HTERT RPE-1 (cell line): Measurements from ENCODE around the gene PCBP3.

Experiments used
- in situ Hi-C: fragments of 300-500 bp; cut with MboI; formaldehyde crosslinking; loops from 4 replicates; pipeline ENCODE4 v1.14.3; 2020; ENCODE audit warnings: low sequenced_read_pairs

PCBP3 gene

GRCh38 chr21:45938453-45938755 lies 294.9 kb downstream of the PCBP3 start:
- in situ Hi-C loops, result no loop called here

GRCh38 chr21:45938811-45939520 lies 295.4 kb downstream of the PCBP3 start:
- in situ Hi-C loops, result no loop called here

- in situ Hi-C loops, result no loop called here
These were observed 296.1 kb downstream of the PCBP3 start for GRCh38 chr21:45939521-45940045.

DNA sequence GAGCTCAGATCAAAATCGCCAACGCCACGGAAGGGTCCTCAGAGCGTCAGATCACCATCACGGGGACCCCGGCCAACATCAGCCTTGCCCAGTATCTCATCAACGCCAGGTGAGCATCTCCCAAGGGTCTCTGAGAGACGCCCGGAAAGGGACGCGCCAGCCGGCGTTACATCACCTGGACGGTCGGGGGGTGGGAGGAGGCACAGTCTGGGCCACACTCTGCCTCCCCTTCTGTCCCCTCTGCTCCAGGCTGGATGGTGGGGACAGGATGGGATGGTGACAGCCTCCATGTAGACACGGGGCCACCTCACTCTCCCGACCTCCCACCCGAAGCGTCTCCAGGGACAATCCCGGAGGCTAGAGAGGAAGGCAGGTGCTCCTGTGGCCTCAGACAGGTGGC lies 296.6 kb downstream of the PCBP3 start:
- in situ Hi-C loops, result no loop called here

- in situ Hi-C loops, result no loop called here
These were observed 297.3 kb downstream of the PCBP3 start for GRCh38 chr21:45940621-45941337.

- in situ Hi-C loops, result no loop called here
These were observed 297.8 kb downstream of the PCBP3 start for GRCh38 chr21:45941338-45941710.

DNA sequence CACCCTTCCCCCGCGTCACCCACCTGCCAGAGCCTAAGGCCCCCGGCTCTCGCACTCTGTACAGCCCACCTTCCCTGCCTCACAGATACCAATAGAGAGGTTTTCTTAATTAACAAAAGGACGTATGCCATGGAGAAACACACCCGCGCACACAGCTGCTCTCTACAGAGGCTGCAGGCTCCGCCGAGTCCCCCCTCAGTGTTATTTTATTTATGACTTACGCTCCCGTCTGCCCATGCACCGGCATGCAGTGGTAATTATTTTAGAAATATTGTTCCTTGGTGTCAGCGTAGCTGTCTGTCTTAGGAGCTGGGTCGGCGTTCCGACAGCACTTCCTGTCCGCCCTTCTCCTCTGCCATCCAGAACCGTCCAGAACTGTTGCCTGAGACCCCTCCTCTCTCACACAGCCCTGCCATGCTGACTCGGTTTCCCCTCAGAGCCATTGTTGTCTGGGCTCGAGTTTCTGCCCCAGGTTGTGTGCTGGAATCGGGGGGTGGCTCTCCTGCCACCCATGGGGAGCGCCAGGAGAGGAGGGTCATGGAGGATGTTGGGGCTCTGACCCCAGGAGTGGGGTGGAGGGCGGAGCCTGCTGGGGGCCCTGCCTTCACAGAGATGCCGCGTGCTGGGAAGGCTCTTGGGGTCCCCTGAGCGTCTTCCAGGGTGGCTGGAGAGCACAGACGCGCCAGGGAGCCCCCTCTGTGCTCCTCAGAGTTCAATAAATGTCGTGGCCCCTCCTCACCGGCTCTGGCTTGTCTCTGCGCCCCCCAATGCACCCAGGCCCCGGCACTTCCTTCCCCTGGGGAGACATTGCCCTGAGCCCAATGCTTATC lies 298.4 kb downstream of the PCBP3 start:
- in situ Hi-C loops, result no loop called here

DNA sequence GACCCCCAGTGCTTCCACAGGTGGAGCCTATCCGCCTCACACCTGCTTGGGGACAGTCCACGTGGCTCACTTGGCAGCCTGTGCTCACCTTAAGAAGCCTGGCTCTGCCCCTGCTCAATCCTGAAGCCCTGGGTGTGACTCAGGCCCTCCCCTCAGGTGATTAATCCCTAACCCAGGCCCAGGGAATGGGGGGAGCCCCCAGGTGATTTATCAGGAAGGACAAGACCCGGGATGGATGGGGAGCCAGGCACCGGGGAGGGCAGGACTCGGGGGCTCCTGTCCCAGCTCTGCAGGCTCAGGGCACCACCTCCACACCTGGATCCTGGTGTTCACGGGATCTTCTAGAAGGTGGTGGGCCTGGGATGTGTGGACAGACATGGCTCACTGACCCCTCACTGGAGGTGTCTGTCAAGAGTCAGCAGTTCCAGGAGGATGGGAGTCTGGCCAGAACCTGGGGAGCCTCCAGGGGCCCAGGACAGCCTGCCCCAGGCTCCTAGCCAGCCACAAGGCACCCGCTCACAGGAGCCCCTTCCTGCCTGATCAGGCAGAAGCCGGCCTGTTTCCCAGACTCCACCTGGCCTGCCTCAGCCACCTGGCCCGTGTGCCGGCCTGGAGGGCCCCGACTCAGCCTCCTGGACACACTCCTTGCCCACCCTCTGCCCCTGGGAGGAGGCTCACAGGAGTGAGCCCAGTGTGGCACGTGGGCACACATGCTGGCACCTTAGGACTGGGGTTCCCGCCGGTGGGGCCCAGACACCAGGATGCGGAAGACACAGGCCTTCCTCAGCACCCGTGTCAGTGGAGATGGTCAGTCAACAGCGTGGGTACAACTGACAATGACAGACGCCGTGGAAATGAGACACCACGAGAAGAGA lies 299.5 kb downstream of the PCBP3 start:
- in situ Hi-C loops, result no loop called here

- in situ Hi-C loops, result no loop called here
These were observed 300.4 kb downstream of the PCBP3 start for GRCh38 chr21:45943630-45944540.

DNA sequence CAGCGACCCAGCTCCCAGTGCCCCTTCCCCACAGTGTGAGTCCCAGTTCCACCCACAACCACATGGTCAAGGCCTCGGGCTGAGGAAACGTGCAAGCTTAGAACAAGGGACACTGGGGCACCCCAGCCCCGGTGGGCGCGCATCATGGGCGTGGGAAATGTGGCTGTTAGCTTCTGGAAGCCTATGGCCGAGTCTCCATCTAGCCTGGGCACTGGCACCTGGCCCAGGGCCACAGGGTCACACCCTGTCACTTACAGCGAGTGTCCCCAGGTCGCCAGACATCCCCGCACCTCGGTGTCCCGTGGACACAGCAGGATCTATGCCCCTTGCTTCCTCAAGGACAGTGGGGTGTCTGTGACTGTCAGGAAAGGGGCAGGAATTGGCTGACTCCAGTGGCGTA lies 301.1 kb downstream of the PCBP3 start:
- in situ Hi-C loops, result no loop called here

DNA sequence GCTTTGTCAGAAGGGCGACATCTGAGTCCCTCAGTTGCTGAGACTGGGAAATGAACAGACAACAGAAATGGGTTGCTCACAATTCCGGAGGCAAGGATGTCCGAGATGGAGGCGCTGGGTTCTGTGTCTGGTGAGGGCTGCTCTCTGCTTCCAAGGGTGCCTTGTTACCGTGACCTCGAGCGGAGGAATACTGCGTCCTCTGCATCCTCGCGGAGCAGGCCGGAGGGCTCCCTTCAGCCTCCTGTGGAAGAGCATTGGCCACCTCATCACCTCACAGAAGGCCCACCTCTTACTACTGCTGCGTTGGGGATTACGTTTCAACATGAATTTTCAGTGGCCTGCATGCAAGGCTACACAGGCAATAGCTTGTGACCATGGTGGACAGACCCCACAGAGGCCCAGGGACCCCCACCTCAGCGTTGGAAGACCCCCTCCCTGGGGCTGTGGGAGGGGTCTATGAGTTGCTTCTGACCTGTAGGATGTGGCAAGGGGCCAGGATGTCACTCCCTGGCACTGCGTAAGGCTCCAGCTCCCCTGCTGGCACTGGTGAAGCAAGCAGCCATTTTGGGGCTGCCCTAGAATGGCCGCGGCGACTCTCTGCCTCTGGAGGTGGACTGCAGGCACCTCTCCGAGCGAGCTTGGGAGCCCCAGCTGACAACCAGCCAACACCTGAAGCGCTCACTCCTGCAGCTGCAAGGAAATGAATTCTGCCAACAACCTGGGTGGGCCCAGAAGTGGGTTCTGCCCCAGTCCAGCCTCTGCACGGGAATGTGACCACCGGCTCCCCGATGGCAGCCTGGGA lies 301.7 kb downstream of the PCBP3 start:
- in situ Hi-C loops, result no loop called here

- in situ Hi-C loops, result no loop called here
These were observed 302.3 kb downstream of the PCBP3 start for GRCh38 chr21:45945868-45946210.

- in situ Hi-C loops, result no loop called here
These were observed 303.8 kb downstream of the PCBP3 start for GRCh38 chr21:45947296-45947695.

GRCh38 chr21:45947716-45948255 lies 304.3 kb downstream of the PCBP3 start:
- in situ Hi-C loops, result no loop called here

DNA sequence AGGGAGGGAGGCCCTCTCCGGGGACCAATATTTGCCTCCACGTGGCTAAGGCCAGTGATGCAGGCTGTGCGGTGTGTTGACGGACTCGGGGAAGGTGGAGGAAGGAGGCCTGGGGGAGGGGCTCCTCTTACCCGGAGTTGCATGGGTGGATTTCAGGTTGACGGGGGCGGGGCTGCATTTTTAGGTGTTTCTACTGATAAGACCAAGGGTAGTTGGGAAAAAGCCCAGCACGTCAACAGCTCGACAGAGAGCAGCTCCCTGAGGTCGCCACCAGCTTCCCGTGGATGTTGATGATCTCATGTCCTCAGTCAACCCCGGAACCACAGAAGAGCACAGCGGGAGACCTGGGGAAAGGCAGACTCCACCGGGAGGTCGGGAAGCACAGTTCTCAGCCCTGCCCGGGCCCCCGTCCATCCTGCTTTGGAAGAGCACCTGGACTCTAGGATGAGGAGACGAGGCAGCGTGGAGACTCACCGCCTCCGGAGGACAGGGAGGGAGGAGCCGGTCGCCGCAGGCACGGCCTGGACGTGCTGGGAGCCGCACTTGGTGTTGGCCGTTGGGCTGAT lies 305.1 kb downstream of the PCBP3 start:
- in situ Hi-C loops, result no loop called here

DNA sequence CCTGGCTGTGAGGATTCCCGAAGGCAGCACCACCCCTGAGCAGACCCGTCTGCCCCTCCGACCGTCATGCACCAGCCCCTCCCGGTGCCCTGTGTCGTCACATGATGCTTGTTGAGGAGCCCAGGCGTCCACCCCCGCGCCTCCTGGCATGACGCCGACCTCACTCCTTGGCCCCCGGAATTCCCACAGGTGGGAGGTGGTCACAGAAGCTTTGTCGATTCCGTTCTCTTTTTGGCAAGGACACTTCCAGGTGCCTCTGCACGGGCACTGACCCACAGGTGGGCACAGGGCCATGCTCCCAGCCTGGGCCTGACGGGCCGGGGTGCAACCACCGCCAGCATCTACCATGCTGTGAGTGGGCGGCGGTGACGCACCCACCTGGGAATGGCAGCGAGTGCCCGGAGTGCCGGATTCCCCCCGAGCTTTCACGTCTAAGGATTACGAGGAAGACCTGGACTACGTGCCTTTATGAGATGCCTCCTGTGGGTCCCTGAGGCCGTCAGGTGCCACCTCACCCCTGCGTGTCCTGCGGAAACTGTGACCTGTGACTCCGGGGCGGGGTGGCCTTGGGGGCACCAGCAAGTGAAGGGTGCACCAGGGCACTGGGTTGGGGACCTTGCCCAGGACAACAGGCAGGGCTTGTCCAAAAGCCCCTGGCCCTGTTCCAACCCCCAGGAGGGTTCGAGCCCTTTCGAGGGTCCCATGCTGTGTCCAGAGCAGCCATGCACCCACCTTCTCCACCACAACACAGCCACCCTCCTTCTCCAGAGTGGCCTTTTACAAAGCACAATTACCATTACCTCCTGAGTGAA lies 306.6 kb downstream of the PCBP3 start:
- in situ Hi-C loops, result no loop called here

DNA sequence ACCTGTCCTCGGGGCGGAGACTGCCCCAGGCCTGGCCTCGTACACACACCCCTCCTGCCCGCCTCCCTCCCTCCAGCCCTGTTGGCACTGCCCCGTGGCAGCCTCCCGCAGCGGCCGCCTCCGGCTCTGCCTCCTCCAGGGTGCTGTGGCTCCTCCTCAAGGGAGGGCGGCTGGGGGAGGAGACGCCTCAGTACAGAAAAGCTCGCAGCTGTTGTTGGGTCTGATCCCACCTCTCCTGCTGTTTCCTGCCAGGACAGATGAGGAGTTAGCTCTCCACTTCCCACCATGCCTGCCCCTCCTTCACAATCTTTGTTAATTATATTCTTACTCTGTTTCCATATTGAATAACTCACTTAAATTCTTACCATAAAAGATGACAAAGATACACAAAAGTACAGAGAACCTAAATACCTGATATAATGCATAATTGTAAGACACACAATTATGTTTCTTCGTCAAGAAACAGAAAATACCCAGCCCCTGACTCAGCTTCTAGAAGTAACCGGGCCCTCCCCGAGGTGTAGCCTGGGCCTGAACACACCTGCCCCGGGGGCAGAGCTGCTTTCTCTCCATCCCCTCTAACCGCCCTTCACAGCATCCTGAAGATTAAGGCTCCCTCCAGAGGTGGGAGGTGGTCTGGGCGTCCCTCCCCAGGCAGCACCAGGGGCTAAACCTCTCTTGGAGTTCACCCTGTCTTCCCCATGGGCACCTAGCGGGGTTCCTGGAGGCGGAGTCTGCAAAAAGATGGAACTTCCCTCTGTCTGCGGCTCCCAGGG lies 307.4 kb downstream of the PCBP3 start:
- in situ Hi-C loops, result no loop called here
